D721Med (cell line): Measurements from ENCODE around the gene FBXO46.
A peak's percentile ranks its signal among the peaks of the same experiment; 100 is the strongest.
"Not testable (repeated sequence)": the region's sequence is repeated elsewhere in the genome, so short reads cannot be mapped to it uniquely, and the experiment has no call there.

ENCODE experiments used
- DNase-seq: peaks from one replicate; pipeline ENCODE4 v3.0.0; 2011; ENCODE audit warnings: low spot score; ENCODE audit not compliant: insufficient read length
- FAIRE-seq: peaks from 2 replicates; lab custom pipeline; 2011; peaks lifted over from hg19 to GRCh38; lab: Jason Lieb, UNC
- CTCF ChIP-seq: IDR thresholded peaks from 2 replicates; pipeline ENCODE4 v1.5.1; 2012; ENCODE audit warnings: mild to moderate bottlenecking, control low read depth; ENCODE audit not compliant: insufficient read depth; ENCODE audit errors: missing control alignments

FBXO46 gene

GRCh38 chr19:45692187-45693105 lies 38.2 kb downstream of the FBXO46 start, which contains the start of gene QPCTL:
QPCTL (plus strand) TSS chr19:45692666; CDS start chr19:45692704, 38 bp downstream.
- no peak for TF ChIP-seq CTCF
- FAIRE-seq (peak; percentile 58), DNase-seq (peak; percentile 90)

- peak; percentile 63 for DNase-seq
- no peak for TF ChIP-seq CTCF
These were observed 39.0 kb downstream of the FBXO46 start, which contains the start of gene SNRPD2 for GRCh38 chr19:45691516-45692186. SNRPD2 (minus strand) TSS chr19:45691953; CDS start chr19:45691888, 65 bp downstream.

GRCh38 chr19:45687599-45687998 lies 43.1 kb downstream of the FBXO46 start:
- FAIRE-seq: no peak

More at GRCh38 chr19:45691516-45692186, 39.0 kb downstream of the FBXO46 start, which contains the start of gene SNRPD2:
- FAIRE-seq: no peak

DNA sequence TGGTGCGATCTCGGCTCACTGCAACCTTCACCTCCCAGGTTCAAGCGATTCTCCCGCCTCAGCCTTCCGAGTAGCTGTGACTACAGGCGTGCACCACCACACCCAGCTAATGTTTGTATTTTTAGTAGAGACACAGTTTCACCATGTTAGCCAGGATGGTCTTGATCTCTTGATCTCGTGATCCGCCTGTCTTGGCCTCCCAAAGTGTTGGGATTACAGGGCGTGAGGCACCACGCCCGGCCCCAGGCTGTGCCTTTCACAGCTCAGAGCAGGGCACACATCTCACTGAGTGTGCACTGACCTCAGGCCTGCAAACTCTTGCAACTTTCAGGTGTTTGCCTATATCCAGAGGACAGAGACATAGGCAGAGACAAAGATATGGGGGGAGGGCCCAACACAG lies 45.7 kb downstream of the FBXO46 start:
- DNase-seq, FAIRE-seq: not testable (repeated sequence)

More at GRCh38 chr19:45687599-45687998, 43.1 kb downstream of the FBXO46 start:
- TF ChIP-seq CTCF: no peak
- DNase-seq: no peak

- TF ChIP-seq CTCF: no peak
- DNase-seq: no peak
- FAIRE-seq: no peak
These were observed 47.8 kb downstream of the FBXO46 start for GRCh38 chr19:45682908-45683307.

DNA sequence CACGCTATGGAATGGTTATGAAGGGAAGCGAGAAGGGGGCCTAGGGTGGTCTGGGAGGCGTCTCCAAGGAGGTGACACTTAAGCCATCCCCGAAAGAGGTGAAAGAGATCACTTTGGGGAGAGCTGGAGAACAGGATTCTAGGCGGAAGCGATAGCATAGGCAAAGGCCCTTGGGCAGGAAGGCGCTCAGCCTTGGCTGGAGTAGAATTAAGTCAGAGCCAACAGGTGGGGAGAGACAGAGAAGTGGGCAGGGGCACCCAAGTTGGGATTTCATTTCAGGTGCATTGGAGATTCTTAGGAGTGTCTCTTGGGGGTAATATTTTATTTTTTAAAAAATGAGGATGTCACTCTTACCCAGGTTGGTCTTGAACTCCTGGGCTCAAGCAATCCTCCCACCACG lies 48.6 kb downstream of the FBXO46 start:
- FAIRE-seq: no peak

More for the DNA sequence above, 48.6 kb downstream of the FBXO46 start:
- TF ChIP-seq CTCF: no peak
- no peak for DNase-seq
